WTC11 (cell line): Measurements from ENCODE around the gene DOC2A.
"Not testable (repeated sequence)": the region's sequence is repeated elsewhere in the genome, so short reads cannot be mapped to it uniquely, and the experiment has no call there.

Source experiments
- AFF4 ChIP-seq: sonication (generic); formaldehyde crosslinking; IDR thresholded peaks from 2 replicates; pipeline ENCODE4 v1.8.1; 2023; ENCODE audit warnings: mild to moderate bottlenecking, missing genetic modification reagents, borderline replicate concordance
- CREB1 ChIP-seq: sonication (generic); formaldehyde crosslinking; IDR thresholded peaks from 2 replicates; pipeline ENCODE4 v1.8.0; 2023; ENCODE audit warnings: mild to moderate bottlenecking, missing genetic modification reagents
- CREM ChIP-seq: sonication (generic); formaldehyde crosslinking; IDR thresholded peaks from 2 replicates; pipeline ENCODE4 v1.8.1; 2022; ENCODE audit warnings: mild to moderate bottlenecking, missing genetic modification reagents, moderate library complexity
- CTCF ChIP-seq: fragments of 200-600 bp; IDR thresholded peaks from 2 replicates; pipeline ENCODE4 v1.8.0; 2022; ENCODE audit warnings: antibody characterized with exemption
- FOXJ3 ChIP-seq: sonication (generic); formaldehyde crosslinking; IDR thresholded peaks from 2 replicates; pipeline ENCODE4 v1.9.0; 2021; ENCODE audit warnings: missing genetic modification reagents, mild to moderate bottlenecking, borderline replicate concordance
- USF2 ChIP-seq: sonication (generic); formaldehyde crosslinking; IDR thresholded peaks from 2 replicates; pipeline ENCODE4 v1.8.1; 2023; ENCODE audit warnings: mild to moderate bottlenecking, missing genetic modification reagents, moderate library complexity
- ZNF138 ChIP-seq: sonication (generic); formaldehyde crosslinking; conservative IDR thresholded peaks from 2 replicates; pipeline ENCODE4 v1.8.1; 2022; ENCODE audit warnings: mild to moderate bottlenecking, moderate library complexity, missing genetic modification reagents

- not testable (repeated sequence) for TF ChIP-seq CTCF; CREM (CRISPR knock-in tag); AFF4 (CRISPR knock-in tag); CREB1 (CRISPR knock-in tag); FOXJ3 (CRISPR knock-in tag); USF2 (CRISPR knock-in tag); ZNF138 (CRISPR knock-in tag)
Measured at GRCh38 chr16:30040690-30041089, 29.9 kb upstream of the DOC2A start.
